ENCODE results near the gene PUS10.

The PUS10 gene

GRCh38 chr2:60976875-60977561 lies 41.0 kb downstream of the PUS10 start:
- Histone ChIP-seq H3K27ac (replicated peaks) (no peak overlapping the region), H3K27me3 (ENCODE audit: insufficient read depth, poor library complexity, severe bottlenecking) (no peaks in the 10 kb centered on the region), H3K4me3 (replicated peaks; ENCODE audit: insufficient read depth, low read length) (no peak overlapping the region)
- TF ChIP-seq, protein P1, sequence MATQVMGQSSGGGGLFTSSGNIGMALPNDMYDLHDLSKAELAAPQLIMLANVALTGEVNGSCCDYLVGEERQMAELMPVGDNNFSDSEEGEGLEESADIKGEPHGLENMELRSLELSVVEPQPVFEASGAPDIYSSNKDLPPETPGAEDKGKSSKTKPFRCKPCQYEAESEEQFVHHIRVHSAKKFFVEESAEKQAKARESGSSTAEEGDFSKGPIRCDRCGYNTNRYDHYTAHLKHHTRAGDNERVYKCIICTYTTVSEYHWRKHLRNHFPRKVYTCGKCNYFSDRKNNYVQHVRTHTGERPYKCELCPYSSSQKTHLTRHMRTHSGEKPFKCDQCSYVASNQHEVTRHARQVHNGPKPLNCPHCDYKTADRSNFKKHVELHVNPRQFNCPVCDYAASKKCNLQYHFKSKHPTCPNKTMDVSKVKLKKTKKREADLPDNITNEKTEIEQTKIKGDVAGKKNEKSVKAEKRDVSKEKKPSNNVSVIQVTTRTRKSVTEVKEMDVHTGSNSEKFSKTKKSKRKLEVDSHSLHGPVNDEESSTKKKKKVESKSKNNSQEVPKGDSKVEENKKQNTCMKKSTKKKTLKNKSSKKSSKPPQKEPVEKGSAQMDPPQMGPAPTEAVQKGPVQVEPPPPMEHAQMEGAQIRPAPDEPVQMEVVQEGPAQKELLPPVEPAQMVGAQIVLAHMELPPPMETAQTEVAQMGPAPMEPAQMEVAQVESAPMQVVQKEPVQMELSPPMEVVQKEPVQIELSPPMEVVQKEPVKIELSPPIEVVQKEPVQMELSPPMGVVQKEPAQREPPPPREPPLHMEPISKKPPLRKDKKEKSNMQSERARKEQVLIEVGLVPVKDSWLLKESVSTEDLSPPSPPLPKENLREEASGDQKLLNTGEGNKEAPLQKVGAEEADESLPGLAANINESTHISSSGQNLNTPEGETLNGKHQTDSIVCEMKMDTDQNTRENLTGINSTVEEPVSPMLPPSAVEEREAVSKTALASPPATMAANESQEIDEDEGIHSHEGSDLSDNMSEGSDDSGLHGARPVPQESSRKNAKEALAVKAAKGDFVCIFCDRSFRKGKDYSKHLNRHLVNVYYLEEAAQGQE (IDR thresholded peaks at IDR 0.05; ENCODE audit: insufficient replicate concordance, low read depth): no peak
- TF ChIP-seq, protein P2, sequence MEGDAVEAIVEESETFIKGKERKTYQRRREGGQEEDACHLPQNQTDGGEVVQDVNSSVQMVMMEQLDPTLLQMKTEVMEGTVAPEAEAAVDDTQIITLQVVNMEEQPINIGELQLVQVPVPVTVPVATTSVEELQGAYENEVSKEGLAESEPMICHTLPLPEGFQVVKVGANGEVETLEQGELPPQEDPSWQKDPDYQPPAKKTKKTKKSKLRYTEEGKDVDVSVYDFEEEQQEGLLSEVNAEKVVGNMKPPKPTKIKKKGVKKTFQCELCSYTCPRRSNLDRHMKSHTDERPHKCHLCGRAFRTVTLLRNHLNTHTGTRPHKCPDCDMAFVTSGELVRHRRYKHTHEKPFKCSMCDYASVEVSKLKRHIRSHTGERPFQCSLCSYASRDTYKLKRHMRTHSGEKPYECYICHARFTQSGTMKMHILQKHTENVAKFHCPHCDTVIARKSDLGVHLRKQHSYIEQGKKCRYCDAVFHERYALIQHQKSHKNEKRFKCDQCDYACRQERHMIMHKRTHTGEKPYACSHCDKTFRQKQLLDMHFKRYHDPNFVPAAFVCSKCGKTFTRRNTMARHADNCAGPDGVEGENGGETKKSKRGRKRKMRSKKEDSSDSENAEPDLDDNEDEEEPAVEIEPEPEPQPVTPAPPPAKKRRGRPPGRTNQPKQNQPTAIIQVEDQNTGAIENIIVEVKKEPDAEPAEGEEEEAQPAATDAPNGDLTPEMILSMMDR (IDR thresholded peaks at IDR 0.05; ENCODE audit: insufficient read depth, low read length): no peak
- TF ChIP-seq SPI1 (IDR thresholded peaks at IDR 0.05; ENCODE audit: borderline replicate concordance, low read depth): no peak
- no peak for TF ChIP-seq GABPA (IDR thresholded peaks at IDR 0.05; ENCODE audit: low read depth)
- TF ChIP-seq POLR2AphosphoS5 (IDR thresholded peaks at IDR 0.05; ENCODE audit: low read depth): no peak
- no peak for DNase-seq (ENCODE audit: low read depth in 1 of 2, low spot score in 1 of 2)

DNA sequence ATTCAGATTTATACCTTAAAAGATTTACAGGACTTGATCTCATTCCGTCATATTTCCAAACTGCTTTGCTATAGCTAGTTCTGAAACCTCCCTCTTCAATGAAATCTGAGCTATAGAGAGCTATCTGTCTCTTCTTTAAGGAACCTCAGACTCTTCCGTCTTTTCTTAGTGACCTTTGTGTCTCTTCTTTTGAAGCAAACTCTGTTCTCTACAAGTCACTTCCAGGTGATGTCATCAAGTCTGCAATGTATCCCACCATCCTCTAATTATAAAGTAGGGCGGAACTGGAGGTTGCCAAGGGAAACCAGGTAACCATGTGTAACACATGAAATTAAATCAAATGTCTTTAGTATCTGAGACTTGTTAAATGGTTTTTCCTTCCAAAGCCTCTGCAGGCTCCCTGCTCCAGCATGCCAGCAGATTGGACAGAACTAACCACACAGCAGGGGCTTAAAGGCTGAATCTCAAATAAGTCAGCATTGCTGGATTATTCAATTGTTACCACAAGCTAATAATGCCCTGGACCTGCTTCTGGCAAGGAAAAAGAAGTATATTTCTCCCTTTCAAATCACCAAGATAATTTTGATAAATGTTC lies 41.7 kb downstream of the PUS10 start:
- Histone ChIP-seq H3K27me3 (ENCODE audit: insufficient read depth, poor library complexity, severe bottlenecking) (no peaks in the 10 kb centered on the region), H3K27ac (replicated peaks) (no peak overlapping the region), H3K4me3 (replicated peaks; ENCODE audit: insufficient read depth, low read length) (no peak overlapping the region)
- TF ChIP-seq, protein P2 (IDR thresholded peaks at IDR 0.05; ENCODE audit: insufficient read depth, low read length): no peak
- TF ChIP-seq POLR2AphosphoS5 (IDR thresholded peaks at IDR 0.05; ENCODE audit: low read depth) (no peak), SPI1 (IDR thresholded peaks at IDR 0.05; ENCODE audit: borderline replicate concordance, low read depth) (no peak), GABPA (IDR thresholded peaks at IDR 0.05; ENCODE audit: low read depth) (no peak)
- TF ChIP-seq, protein P1 (IDR thresholded peaks at IDR 0.05; ENCODE audit: insufficient replicate concordance, low read depth): no peak
- no peak for DNase-seq (ENCODE audit: low read depth in 1 of 2, low spot score in 1 of 2)

DNA sequence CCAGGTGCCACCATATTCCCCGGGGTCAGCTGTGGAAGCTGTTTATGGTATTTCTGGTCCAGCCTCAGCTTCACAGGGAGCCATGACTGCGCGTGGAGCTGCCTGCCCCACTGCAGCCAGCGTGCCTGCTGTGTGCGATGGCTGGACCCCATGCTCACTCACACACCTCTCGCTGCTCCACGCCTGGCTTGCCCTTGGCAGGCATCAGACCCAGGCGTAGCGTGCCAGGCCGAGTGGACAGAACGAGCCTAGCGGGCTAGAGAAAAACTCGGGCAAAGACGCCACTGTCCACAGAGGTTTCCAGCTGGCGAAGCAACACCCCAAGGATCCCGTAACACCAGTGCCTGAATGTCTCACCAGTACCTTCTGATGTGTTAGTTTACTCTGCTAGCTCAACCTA lies 43.4 kb downstream of the PUS10 start:
- Histone ChIP-seq H3K27me3 (ENCODE audit: insufficient read depth, poor library complexity, severe bottlenecking) (no peaks in the 10 kb centered on the region), H3K27ac (replicated peaks) (no peak overlapping the region), H3K4me3 (replicated peaks; ENCODE audit: insufficient read depth, low read length) (no peak overlapping the region)
- TF ChIP-seq, protein P1 (IDR thresholded peaks at IDR 0.05; ENCODE audit: insufficient replicate concordance, low read depth): no peak
- TF ChIP-seq GABPA (IDR thresholded peaks at IDR 0.05; ENCODE audit: low read depth) (no peak), SPI1 (IDR thresholded peaks at IDR 0.05; ENCODE audit: borderline replicate concordance, low read depth) (no peak), POLR2AphosphoS5 (IDR thresholded peaks at IDR 0.05; ENCODE audit: low read depth) (no peak)
- TF ChIP-seq, protein P2 (IDR thresholded peaks at IDR 0.05; ENCODE audit: insufficient read depth, low read length): no peak
- DNase-seq (ENCODE audit: low read depth in 1 of 2, low spot score in 1 of 2): no peak

All from HL-60 (cell line).